Activated naive CD4-positive, alpha-beta T cell treated with anti-CD3 and anti-CD28 coated beads for 36 hours (primary cell): ENCODE measurements around the gene SIRPB2. TPM values are rescaled to one million over a fixed set of nuclear protein-coding genes. Genes with fewer than 3 reads are reported as not detected.

ENCODE experiments used
- CTCF ChIA-PET: fragments of 350-600 bp; sonication (Branson Sonifier 250); formaldehyde crosslinking; loops from one replicate; lab custom pipeline; 2021; ENCODE audit warnings: antibody characterized with exemption; lab: Charles Lee
- DNase-seq: peaks from one replicate; pipeline ENCODE4 v3.0.0-alpha.2; 2020
- H3K27ac Mint-ChIP-seq: one replicate; pipeline ENCODE4 v1.8.0; 2021; ENCODE audit warnings: mild to moderate bottlenecking, mixed read lengths
- H3K27me3 Mint-ChIP-seq: one replicate; pipeline ENCODE4 v1.8.0; 2021; ENCODE audit warnings: low read depth, mixed read lengths
- H3K36me3 Mint-ChIP-seq: one replicate; pipeline ENCODE4 v1.8.0; 2021; ENCODE audit warnings: low read depth, mixed read lengths
- H3K4me1 Mint-ChIP-seq: one replicate; pipeline ENCODE4 v1.8.0; 2021; ENCODE audit warnings: low read depth, mixed read lengths
- H3K4me3 Mint-ChIP-seq: one replicate; pipeline ENCODE4 v1.8.0; 2021; ENCODE audit warnings: mild to moderate bottlenecking, moderate library complexity, mixed read lengths
- H3K9me3 Mint-ChIP-seq: one replicate; pipeline ENCODE4 v1.8.0; 2021; ENCODE audit warnings: mixed read lengths
- intact Hi-C: fragments of 100-400 bp; cut with micrococcal nuclease; formaldehyde crosslinking; loops from one replicate; pipeline ENCODE4 v1.15.1; 2023
- total RNA-seq, 2 experiments: library from RNA; stranded (reverse); gene quantifications; one replicate each; pipeline ENCODE4 v1.2.3, GENCODE V29; 2021

The SIRPB2 gene
- total RNA-seq, 2 experiments from 2014 or later: not detected

GRCh38 chr20:1450926-1451491 is 40.2 kb downstream of the SIRPB2 start:
- Mint-ChIP-seq H3K4me1 (no peaks in the 10 kb centered on the region), H3K27me3 (no peaks in the 10 kb centered on the region), H3K4me3 (no peak overlapping the region), H3K9me3 (no peaks in the 10 kb centered on the region), H3K36me3 (peaks cover 29% of the 10 kb centered on the region), H3K27ac (no peak overlapping the region)
- CTCF ChIA-PET: interaction anchor here (0.7 to 3.5 kb wide), 7 partner anchors 12 to 460 kb away, joined by 3 to 10 read pairs (median 6); no protein-coding TSS in a partner anchor
- intact Hi-C loops: no loop called here
- DNase-seq: no peak

- intact Hi-C loops: no loop called here
- no peak for DNase-seq
- Mint-ChIP-seq H3K27me3 (no peaks in the 10 kb centered on the region), H3K4me1 (no peaks in the 10 kb centered on the region), H3K36me3 (peaks cover 39% of the 10 kb centered on the region), H3K9me3 (no peaks in the 10 kb centered on the region), H3K4me3 (no peak overlapping the region), H3K27ac (no peak overlapping the region)
- CTCF ChIA-PET: interaction anchor here (0.7 to 3.5 kb wide), 8 partner anchors 11 to 137 kb away, joined by 3 to 10 read pairs (median 6); no protein-coding TSS in a partner anchor
Measured at GRCh38 chr20:1449370-1449769, 41.9 kb downstream of the SIRPB2 start.

- CTCF ChIA-PET: interaction anchor here (1.5 to 3.5 kb wide), 4 partner anchors 9 to 56 kb away, joined by 4 to 10 read pairs (median 8); no protein-coding TSS in a partner anchor
- intact Hi-C loops: no loop called here
- DNase-seq: no peak
- peaks cover 39% of the 10 kb centered on the region for H3K36me3 Mint-ChIP-seq
- H3K4me1 Mint-ChIP-seq: no peaks in the 10 kb centered on the region
- no peaks in the 10 kb centered on the region for H3K9me3 Mint-ChIP-seq
- H3K4me3 Mint-ChIP-seq: no peak overlapping the region
- H3K27me3 Mint-ChIP-seq: no peaks in the 10 kb centered on the region
- no peak overlapping the region for H3K27ac Mint-ChIP-seq
Measured at GRCh38 chr20:1448081-1448620, 43.1 kb downstream of the SIRPB2 start.

- no peak overlapping the region for H3K4me3 Mint-ChIP-seq
- peaks cover 6% of the 10 kb centered on the region for H3K4me1 Mint-ChIP-seq
- H3K27ac Mint-ChIP-seq: no peak overlapping the region
- CTCF ChIA-PET: interaction anchor here (1.3 to 2.6 kb wide), 2 partner anchors 10 to 57 kb away, joined by 6 to 9 read pairs; no protein-coding TSS in a partner anchor
- H3K9me3 Mint-ChIP-seq: no peaks in the 10 kb centered on the region
- peaks cover 40% of the 10 kb centered on the region for H3K36me3 Mint-ChIP-seq
- no peak for DNase-seq
- intact Hi-C loops: no loop called here
- H3K27me3 Mint-ChIP-seq: no peaks in the 10 kb centered on the region
Measured at GRCh38 chr20:1446536-1446935, 44.7 kb downstream of the SIRPB2 start.

- Mint-ChIP-seq H3K27ac (no peak overlapping the region), H3K36me3 (peaks cover 33% of the 10 kb centered on the region)
- intact Hi-C loops: no loop called here
Measured at GRCh38 chr20:1443085-1443484, 48.1 kb downstream of the SIRPB2 start.

GRCh38 chr20:1442304-1442703 is 48.9 kb downstream of the SIRPB2 start:
- Mint-ChIP-seq H3K9me3 (no peaks in the 10 kb centered on the region), H3K27ac (no peak overlapping the region), H3K4me1 (peaks cover 9% of the 10 kb centered on the region), H3K27me3 (no peaks in the 10 kb centered on the region), H3K4me3 (no peak overlapping the region), H3K36me3 (peaks cover 28% of the 10 kb centered on the region)
- CTCF ChIA-PET: no interaction called here
- intact Hi-C loops: no loop called here
- no peak for DNase-seq

More at GRCh38 chr20:1443085-1443484, 48.1 kb downstream of the SIRPB2 start:
- no peak overlapping the region for H3K4me3 Mint-ChIP-seq
- peaks cover 7% of the 10 kb centered on the region for H3K4me1 Mint-ChIP-seq
- CTCF ChIA-PET: interaction anchor here (1.0 to 1.1 kb wide), 2 partner anchors 128 to 144 kb away, joined by 3 to 4 read pairs; no protein-coding TSS in a partner anchor
- DNase-seq: no peak
- H3K9me3 Mint-ChIP-seq: no peaks in the 10 kb centered on the region
- no peaks in the 10 kb centered on the region for H3K27me3 Mint-ChIP-seq

- DNase-seq: no peak
- H3K4me3 Mint-ChIP-seq: no peak overlapping the region
- CTCF ChIA-PET: interaction anchor here (1.1 to 3.1 kb wide), 4 partner anchors 18 to 336 kb away, joined by 3 to 18 read pairs (median 4); no protein-coding TSS in a partner anchor
- H3K36me3 Mint-ChIP-seq: peaks cover 29% of the 10 kb centered on the region
- H3K27ac Mint-ChIP-seq: no peak overlapping the region
- no peaks in the 10 kb centered on the region for H3K27me3 Mint-ChIP-seq
- H3K9me3 Mint-ChIP-seq: no peaks in the 10 kb centered on the region
- peaks cover 12% of the 10 kb centered on the region for H3K4me1 Mint-ChIP-seq
- intact Hi-C loops: no loop called here
Measured at GRCh38 chr20:1441133-1441532, 50.1 kb downstream of the SIRPB2 start.

GRCh38 chr20:1440024-1440423 is 51.2 kb downstream of the SIRPB2 start:
- Mint-ChIP-seq H3K9me3 (no peaks in the 10 kb centered on the region), H3K36me3 (peaks cover 23% of the 10 kb centered on the region), H3K4me1 (peaks cover 16% of the 10 kb centered on the region), H3K4me3 (no peak overlapping the region), H3K27me3 (no peaks in the 10 kb centered on the region), H3K27ac (no peak overlapping the region)
- DNase-seq: peak; percentile 45
- intact Hi-C loops: loop anchor here (1.0 kb wide), 1 partner anchor 337 kb away; no protein-coding TSS in a partner anchor
- CTCF ChIA-PET: interaction anchor here (1.1 to 3.1 kb wide), 4 partner anchors 19 to 337 kb away, joined by 3 to 18 read pairs (median 4); no protein-coding TSS in a partner anchor

- no peak overlapping the region for H3K27ac Mint-ChIP-seq
- H3K4me3 Mint-ChIP-seq: no peak overlapping the region
- no peaks in the 10 kb centered on the region for H3K27me3 Mint-ChIP-seq
- H3K4me1 Mint-ChIP-seq: peaks cover 25% of the 10 kb centered on the region
- H3K36me3 Mint-ChIP-seq: peaks cover 15% of the 10 kb centered on the region
- no peaks in the 10 kb centered on the region for H3K9me3 Mint-ChIP-seq
- CTCF ChIA-PET: interaction anchor here (0.5 to 3.4 kb wide), 20 partner anchors 10 to 1632 kb away, joined by 3 to 35 read pairs (median 4); no protein-coding TSS in a partner anchor
- no peak for DNase-seq
- intact Hi-C loops: no loop called here
Measured at GRCh38 chr20:1438361-1438760, 52.9 kb downstream of the SIRPB2 start.

- intact Hi-C loops: loop anchor here (1.0 to 2.0 kb wide), 4 partner anchors 66 to 319 kb away; partner anchors contain the start of genes PSMF1 and RAD21L1
- no peak overlapping the region for H3K4me3 Mint-ChIP-seq
- CTCF ChIA-PET: interaction anchor here (0.6 to 3.4 kb wide), 26 partner anchors 10 to 340 kb away, joined by 3 to 35 read pairs (median 4); partner anchors contain the start of gene SNPH
- H3K9me3 Mint-ChIP-seq: peaks cover 2% of the 10 kb centered on the region
- peaks cover 30% of the 10 kb centered on the region for H3K4me1 Mint-ChIP-seq
- peaks cover 12% of the 10 kb centered on the region for H3K36me3 Mint-ChIP-seq
- DNase-seq: peak; percentile 91
- H3K27me3 Mint-ChIP-seq: no peaks in the 10 kb centered on the region
- no peak overlapping the region for H3K27ac Mint-ChIP-seq
Measured at GRCh38 chr20:1437235-1437904, 53.9 kb downstream of the SIRPB2 start.

- intact Hi-C loops: loop anchor here (2.0 kb wide), 2 partner anchors 209 to 317 kb away; partner anchors contain the start of genes PSMF1 and RAD21L1
- no peaks in the 10 kb centered on the region for H3K27me3 Mint-ChIP-seq
- no peak overlapping the region for H3K4me3 Mint-ChIP-seq
- no peak for DNase-seq
- H3K9me3 Mint-ChIP-seq: peaks cover 2% of the 10 kb centered on the region
- no peak overlapping the region for H3K27ac Mint-ChIP-seq
- H3K36me3 Mint-ChIP-seq: peaks cover 9% of the 10 kb centered on the region
- peaks cover 24% of the 10 kb centered on the region for H3K4me1 Mint-ChIP-seq
- CTCF ChIA-PET: interaction anchor here (0.6 to 3.4 kb wide), 19 partner anchors 9 to 170 kb away, joined by 3 to 35 read pairs (median 5); partner anchors contain the start of gene SNPH
Measured at GRCh38 chr20:1436263-1436662, 55.0 kb downstream of the SIRPB2 start.

- Mint-ChIP-seq H3K27me3 (no peaks in the 10 kb centered on the region), H3K9me3 (peaks cover 2% of the 10 kb centered on the region), H3K27ac (no peak overlapping the region), H3K36me3 (peaks cover 6% of the 10 kb centered on the region), H3K4me1 (peaks cover 24% of the 10 kb centered on the region), H3K4me3 (no peak overlapping the region)
- intact Hi-C loops: loop anchor here (1.0 kb wide), 2 partner anchors 42 to 110 kb away; partner anchors contain the start of gene FKBP1A
- no peak for DNase-seq
- CTCF ChIA-PET: interaction anchor here (0.6 to 1.9 kb wide), 14 partner anchors 8 to 125 kb away, joined by 3 to 9 read pairs (median 4); no protein-coding TSS in a partner anchor
Measured at GRCh38 chr20:1435337-1435699, 55.9 kb downstream of the SIRPB2 start.
